Measurements from ENCODE around the gene AURKA. TPM values are rescaled to one million over a fixed set of nuclear protein-coding genes. Genes with fewer than 3 reads are reported as not detected.

The AURKA gene
- total RNA-seq, 1 donor from 2014 or later: 14.8 TPM

DNA sequence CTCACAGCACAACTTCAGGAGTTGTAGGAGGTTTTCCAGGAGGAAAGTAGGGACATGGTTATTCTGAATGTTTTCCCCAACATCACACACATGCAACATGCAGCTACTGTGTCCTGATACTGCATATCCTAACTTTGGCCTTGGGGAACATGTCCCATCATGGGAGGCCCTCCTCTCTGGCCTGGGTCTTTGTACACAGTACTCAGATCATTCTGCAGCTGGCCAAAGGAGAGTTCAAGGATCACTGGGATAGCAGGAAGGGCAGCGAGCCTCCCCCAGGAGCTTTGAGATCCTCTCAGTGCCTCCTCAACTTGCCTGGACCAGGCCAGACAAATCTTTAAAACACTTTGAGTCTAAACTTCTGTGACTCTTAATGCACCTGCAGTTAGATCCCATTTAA, 32.9 kb upstream of the AURKA start:
- TF ChIP-seq, protein P1, sequence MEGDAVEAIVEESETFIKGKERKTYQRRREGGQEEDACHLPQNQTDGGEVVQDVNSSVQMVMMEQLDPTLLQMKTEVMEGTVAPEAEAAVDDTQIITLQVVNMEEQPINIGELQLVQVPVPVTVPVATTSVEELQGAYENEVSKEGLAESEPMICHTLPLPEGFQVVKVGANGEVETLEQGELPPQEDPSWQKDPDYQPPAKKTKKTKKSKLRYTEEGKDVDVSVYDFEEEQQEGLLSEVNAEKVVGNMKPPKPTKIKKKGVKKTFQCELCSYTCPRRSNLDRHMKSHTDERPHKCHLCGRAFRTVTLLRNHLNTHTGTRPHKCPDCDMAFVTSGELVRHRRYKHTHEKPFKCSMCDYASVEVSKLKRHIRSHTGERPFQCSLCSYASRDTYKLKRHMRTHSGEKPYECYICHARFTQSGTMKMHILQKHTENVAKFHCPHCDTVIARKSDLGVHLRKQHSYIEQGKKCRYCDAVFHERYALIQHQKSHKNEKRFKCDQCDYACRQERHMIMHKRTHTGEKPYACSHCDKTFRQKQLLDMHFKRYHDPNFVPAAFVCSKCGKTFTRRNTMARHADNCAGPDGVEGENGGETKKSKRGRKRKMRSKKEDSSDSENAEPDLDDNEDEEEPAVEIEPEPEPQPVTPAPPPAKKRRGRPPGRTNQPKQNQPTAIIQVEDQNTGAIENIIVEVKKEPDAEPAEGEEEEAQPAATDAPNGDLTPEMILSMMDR (IDR thresholded peaks at IDR 0.05; ENCODE audit: insufficient read depth, low read depth, low read length): no peak
- no peak for TF ChIP-seq EZH2 (IDR thresholded peaks at IDR 0.05; ENCODE audit: insufficient read depth, low read length)
- Histone ChIP-seq H3K27me3 (ENCODE audit: insufficient read depth, low read length) (no peaks in the 10 kb centered on the region), H3K9me3 (ENCODE audit: insufficient read depth, low read depth, low read length) (no peaks in the 10 kb centered on the region), H3K27ac (ENCODE audit: low read depth, low read length) (no peak overlapping the region), H3K4me1 (ENCODE audit: insufficient read depth, low read length) (peaks cover 52% of the 10 kb centered on the region), H3K4me3 (ENCODE audit: insufficient read depth, low read depth, low read length) (no peak overlapping the region), H2AFZ (ENCODE audit: low read depth, low read length) (no peak overlapping the region), H4K20me1 (ENCODE audit: insufficient read depth, low read length) (no peaks in the 10 kb centered on the region), H3K9ac (ENCODE audit: low read length) (no peak overlapping the region), H3K79me2 (ENCODE audit: insufficient read depth, low read length) (peaks cover 3% of the 10 kb centered on the region), H3K4me2 (ENCODE audit: low read length) (no peak overlapping the region), H3K36me3 (ENCODE audit: insufficient read depth, low read length) (no peaks in the 10 kb centered on the region)
- FAIRE-seq (no peak), DNase-seq (ENCODE audit: low read depth) (no peak)
- Mint-ChIP-seq H3K9me3 (ENCODE audit: unreplicated experiment) (no peaks in the 10 kb centered on the region), H3K4me3 (ENCODE audit: unreplicated experiment) (no peak overlapping the region), H3K36me3 (ENCODE audit: low read depth, unreplicated experiment) (no peaks in the 10 kb centered on the region), H3K27me3 (ENCODE audit: low read depth, unreplicated experiment) (peaks cover 2% of the 10 kb centered on the region), H3K27ac (ENCODE audit: unreplicated experiment) (no peak overlapping the region), H3K4me1 (ENCODE audit: low read depth, unreplicated experiment) (peaks cover 51% of the 10 kb centered on the region)

DNA sequence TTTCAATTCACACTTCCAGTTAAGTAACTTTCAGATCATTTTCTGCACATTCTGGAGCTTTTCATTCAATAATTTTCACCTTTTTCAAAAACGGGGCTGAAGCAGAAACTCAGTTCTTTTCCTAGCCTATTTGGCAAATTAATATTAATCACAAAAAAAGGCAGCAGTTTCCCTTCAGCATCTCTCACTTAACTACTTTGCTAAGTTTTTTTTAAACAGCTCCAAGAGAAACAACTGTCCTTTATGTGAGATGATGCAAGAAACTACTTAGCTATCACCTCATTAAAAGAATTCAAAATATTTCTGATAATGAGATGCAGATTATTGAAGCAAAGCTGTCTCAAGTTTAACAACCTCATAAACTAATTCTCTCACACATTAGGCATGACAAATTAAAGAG, 31.9 kb upstream of the AURKA start:
- Mint-ChIP-seq H3K9me3 (ENCODE audit: unreplicated experiment) (no peaks in the 10 kb centered on the region), H3K4me3 (ENCODE audit: unreplicated experiment) (no peak overlapping the region), H3K4me1 (ENCODE audit: low read depth, unreplicated experiment) (peaks cover 44% of the 10 kb centered on the region), H3K27ac (ENCODE audit: unreplicated experiment) (peak overlapping the region; percentile 26), H3K36me3 (ENCODE audit: low read depth, unreplicated experiment) (no peaks in the 10 kb centered on the region), H3K27me3 (ENCODE audit: low read depth, unreplicated experiment) (peaks cover 2% of the 10 kb centered on the region)
- Histone ChIP-seq H3K4me1 (ENCODE audit: insufficient read depth, low read length) (peaks cover 48% of the 10 kb centered on the region), H4K20me1 (ENCODE audit: insufficient read depth, low read length) (no peaks in the 10 kb centered on the region), H3K4me3 (ENCODE audit: insufficient read depth, low read depth, low read length) (no peak overlapping the region), H3K4me2 (ENCODE audit: low read length) (peak overlapping the region; percentile 36), H3K36me3 (ENCODE audit: insufficient read depth, low read length) (no peaks in the 10 kb centered on the region), H3K27ac (ENCODE audit: low read depth, low read length) (no peak overlapping the region), H3K27me3 (ENCODE audit: insufficient read depth, low read length) (no peaks in the 10 kb centered on the region), H3K79me2 (ENCODE audit: insufficient read depth, low read length) (peaks cover 3% of the 10 kb centered on the region), H2AFZ (ENCODE audit: low read depth, low read length) (no peak overlapping the region), H3K9ac (ENCODE audit: low read length) (no peak overlapping the region), H3K9me3 (ENCODE audit: insufficient read depth, low read depth, low read length) (no peaks in the 10 kb centered on the region)
- TF ChIP-seq, protein P1 (IDR thresholded peaks at IDR 0.05; ENCODE audit: insufficient read depth, low read depth, low read length): no peak
- no peak for TF ChIP-seq EZH2 (IDR thresholded peaks at IDR 0.05; ENCODE audit: insufficient read depth, low read length)
- DNase-seq (ENCODE audit: low read depth) (no peak), FAIRE-seq (no peak)

DNA sequence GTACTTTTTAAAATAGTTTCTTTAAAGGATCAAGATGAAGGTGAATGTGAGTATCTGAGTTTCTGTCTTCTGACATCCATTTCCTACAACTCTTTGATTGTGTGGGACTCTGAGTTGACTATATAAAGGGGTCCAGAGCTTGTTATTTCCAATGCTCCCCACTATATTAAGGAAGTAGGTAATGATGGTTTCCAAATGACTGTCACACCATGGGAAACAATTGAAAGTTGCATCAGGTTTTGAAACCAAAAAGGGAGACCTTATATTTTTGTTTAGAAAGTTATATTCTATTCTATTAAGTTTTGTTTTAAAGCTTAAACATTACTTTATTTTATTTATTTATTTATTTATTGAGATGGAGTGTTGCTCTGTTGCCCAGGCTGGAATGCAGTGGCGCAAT, 31.2 kb upstream of the AURKA start:
- FAIRE-seq: no peak
- H3K9me3 Mint-ChIP-seq (ENCODE audit: unreplicated experiment): no peaks in the 10 kb centered on the region
- Histone ChIP-seq H3K79me2 (ENCODE audit: insufficient read depth, low read length) (peaks cover 3% of the 10 kb centered on the region), H3K27ac (ENCODE audit: low read depth, low read length) (peak overlapping the region; percentile 81), H2AFZ (ENCODE audit: low read depth, low read length) (no peak overlapping the region), H3K36me3 (ENCODE audit: insufficient read depth, low read length) (no peaks in the 10 kb centered on the region), H3K4me3 (ENCODE audit: insufficient read depth, low read depth, low read length) (peak overlapping the region; percentile 6), H3K4me2 (ENCODE audit: low read length) (peak overlapping the region; percentile 71), H3K9me3 (ENCODE audit: insufficient read depth, low read depth, low read length) (no peaks in the 10 kb centered on the region), H3K4me1 (ENCODE audit: insufficient read depth, low read length) (peaks cover 50% of the 10 kb centered on the region), H3K27me3 (ENCODE audit: insufficient read depth, low read length) (no peaks in the 10 kb centered on the region), H4K20me1 (ENCODE audit: insufficient read depth, low read length) (no peaks in the 10 kb centered on the region), H3K9ac (ENCODE audit: low read length) (peak overlapping the region; percentile 46)
- peak overlapping the region; percentile 65 for H3K4me3 Mint-ChIP-seq (ENCODE audit: unreplicated experiment)
- peaks cover 45% of the 10 kb centered on the region for H3K4me1 Mint-ChIP-seq (ENCODE audit: low read depth, unreplicated experiment)
- H3K27ac Mint-ChIP-seq (ENCODE audit: unreplicated experiment): peak overlapping the region; percentile 77
- no peaks in the 10 kb centered on the region for H3K36me3 Mint-ChIP-seq (ENCODE audit: low read depth, unreplicated experiment)
- TF ChIP-seq, protein P1 (IDR thresholded peaks at IDR 0.05; ENCODE audit: insufficient read depth, low read depth, low read length): no peak
- TF ChIP-seq EZH2 (IDR thresholded peaks at IDR 0.05; ENCODE audit: insufficient read depth, low read length): no peak
- peaks cover 2% of the 10 kb centered on the region for H3K27me3 Mint-ChIP-seq (ENCODE audit: low read depth, unreplicated experiment)
- no peak for DNase-seq (ENCODE audit: low read depth)
